Measurements from ENCODE around the gene NEDD1. TPM values are rescaled to one million over a fixed set of nuclear protein-coding genes. Genes with fewer than 3 reads are reported as not detected.

Gene NEDD1, protein sequence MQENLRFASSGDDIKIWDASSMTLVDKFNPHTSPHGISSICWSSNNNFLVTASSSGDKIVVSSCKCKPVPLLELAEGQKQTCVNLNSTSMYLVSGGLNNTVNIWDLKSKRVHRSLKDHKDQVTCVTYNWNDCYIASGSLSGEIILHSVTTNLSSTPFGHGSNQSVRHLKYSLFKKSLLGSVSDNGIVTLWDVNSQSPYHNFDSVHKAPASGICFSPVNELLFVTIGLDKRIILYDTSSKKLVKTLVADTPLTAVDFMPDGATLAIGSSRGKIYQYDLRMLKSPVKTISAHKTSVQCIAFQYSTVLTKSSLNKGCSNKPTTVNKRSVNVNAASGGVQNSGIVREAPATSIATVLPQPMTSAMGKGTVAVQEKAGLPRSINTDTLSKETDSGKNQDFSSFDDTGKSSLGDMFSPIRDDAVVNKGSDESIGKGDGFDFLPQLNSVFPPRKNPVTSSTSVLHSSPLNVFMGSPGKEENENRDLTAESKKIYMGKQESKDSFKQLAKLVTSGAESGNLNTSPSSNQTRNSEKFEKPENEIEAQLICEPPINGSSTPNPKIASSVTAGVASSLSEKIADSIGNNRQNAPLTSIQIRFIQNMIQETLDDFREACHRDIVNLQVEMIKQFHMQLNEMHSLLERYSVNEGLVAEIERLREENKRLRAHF
- total RNA-seq (2022; extraction: Qiagen RNA extraction; ENCODE audit: low read depth) = 13.5 to 24.5 TPM (median 19.3 TPM) in 5 replicates

DNA sequence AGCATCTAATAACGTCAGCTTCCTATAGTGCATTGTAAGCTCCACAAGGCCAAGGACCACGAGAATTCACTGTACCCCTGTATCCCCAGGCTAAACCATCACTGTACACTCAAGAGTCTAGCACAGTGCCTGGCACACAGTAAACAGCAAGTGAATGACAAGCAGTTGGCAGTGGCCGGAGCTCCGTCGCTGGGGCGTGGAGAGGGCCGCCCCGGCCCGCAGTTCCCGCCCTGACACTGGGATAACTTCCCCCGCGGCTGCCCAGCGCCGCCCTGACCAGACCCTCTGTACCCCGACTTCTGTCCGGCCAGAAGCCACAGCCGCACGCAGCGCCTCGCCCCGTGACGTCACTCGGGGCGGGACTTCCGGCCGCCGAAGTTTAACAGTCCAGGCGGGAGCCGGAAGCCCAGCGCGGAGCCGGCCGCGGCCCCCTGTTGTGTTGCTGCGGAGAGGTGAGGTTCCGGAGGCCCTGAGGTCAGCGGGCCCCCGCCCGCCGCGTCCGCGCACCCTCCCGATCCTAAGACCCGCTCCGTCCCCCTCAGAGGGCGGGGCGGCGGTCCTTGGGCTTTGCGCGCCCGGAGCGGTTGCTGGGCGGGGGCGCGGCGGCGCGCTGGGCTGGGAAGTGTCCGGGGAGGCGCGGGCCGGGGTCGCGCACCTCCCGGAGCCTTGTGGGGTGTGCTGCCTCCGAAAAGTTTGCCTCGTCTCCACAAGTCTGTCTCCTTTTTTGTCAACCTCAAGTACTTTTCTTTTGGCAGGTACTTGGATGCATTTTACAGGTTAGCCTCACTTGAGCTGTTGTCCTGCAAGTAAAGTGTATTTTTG, at the start of gene NEDD1:
TSS of gene NEDD1 (plus strand) at position 409 of the 822 bp plus-strand sequence. CDS start 2,503 bp downstream, outside the sequence.

